ENCODE data around the gene SGCG.

The SGCG gene

GRCh38 chr13:23330356-23330755 lies 149.6 kb downstream of the SGCG start:
- no peak for DNase-seq (ENCODE audit: low spot score)

GRCh38 chr13:23339225-23339624 lies 158.4 kb downstream of the SGCG start:
- no peak for DNase-seq (ENCODE audit: low spot score)

GRCh38 chr13:23344931-23345595 lies 164.3 kb downstream of the SGCG start:
- no peak for DNase-seq (ENCODE audit: low spot score)

GRCh38 chr13:23347601-23348000 lies 166.8 kb downstream of the SGCG start:
- DNase-seq (ENCODE audit: low spot score): no peak

GRCh38 chr13:23348262-23349127 lies 167.7 kb downstream of the SGCG start:
- DNase-seq (ENCODE audit: low spot score): peak; percentile 46

GRCh38 chr13:23349161-23349897 lies 168.6 kb downstream of the SGCG start:
- no peak for DNase-seq (ENCODE audit: low spot score)

GRCh38 chr13:23350009-23350408 lies 169.2 kb downstream of the SGCG start:
- no peak for DNase-seq (ENCODE audit: low spot score)

GRCh38 chr13:23352161-23352560 lies 171.4 kb downstream of the SGCG start:
- no peak for DNase-seq (ENCODE audit: low spot score)

GRCh38 chr13:23354520-23354919 lies 173.7 kb downstream of the SGCG start:
- DNase-seq (ENCODE audit: low spot score): no peak

GRCh38 chr13:23356368-23356767 lies 175.6 kb downstream of the SGCG start:
- DNase-seq (ENCODE audit: low spot score): no peak

GRCh38 chr13:23357349-23357748 lies 176.6 kb downstream of the SGCG start:
- no peak for DNase-seq (ENCODE audit: low spot score)

- DNase-seq (ENCODE audit: low spot score): no peak
Measured at GRCh38 chr13:23359882-23360281, 179.1 kb downstream of the SGCG start.

- no peak for DNase-seq (ENCODE audit: low spot score)
Measured at GRCh38 chr13:23365652-23366051, 184.9 kb downstream of the SGCG start.

GRCh38 chr13:23367907-23368306 lies 187.1 kb downstream of the SGCG start:
- DNase-seq (ENCODE audit: low spot score): no peak

- no peak for DNase-seq (ENCODE audit: low spot score)
Measured at GRCh38 chr13:23372264-23372906, 191.6 kb downstream of the SGCG start.

All from putamen (tissue), 1 donor.